PC-9 (cell line): ENCODE data around the gene CCNY.

Source experiments
- EZH2 ChIP-seq: fragments of 200-600 bp; sonication (generic); IDR thresholded peaks from 2 replicates; pipeline ENCODE4 v1.8.0; 2017; ENCODE audit warnings: antibody characterized with exemption, low read depth
- TF ChIP-seq, protein P1 (sequence below): fragments of 200-600 bp; sonication (generic); conservative IDR thresholded peaks from 2 replicates; pipeline ENCODE4 v1.6.1; 2017; ENCODE audit warnings: mixed run types, antibody characterized with exemption, mild to moderate bottlenecking, moderate library complexity

- TF ChIP-seq, protein P1, sequence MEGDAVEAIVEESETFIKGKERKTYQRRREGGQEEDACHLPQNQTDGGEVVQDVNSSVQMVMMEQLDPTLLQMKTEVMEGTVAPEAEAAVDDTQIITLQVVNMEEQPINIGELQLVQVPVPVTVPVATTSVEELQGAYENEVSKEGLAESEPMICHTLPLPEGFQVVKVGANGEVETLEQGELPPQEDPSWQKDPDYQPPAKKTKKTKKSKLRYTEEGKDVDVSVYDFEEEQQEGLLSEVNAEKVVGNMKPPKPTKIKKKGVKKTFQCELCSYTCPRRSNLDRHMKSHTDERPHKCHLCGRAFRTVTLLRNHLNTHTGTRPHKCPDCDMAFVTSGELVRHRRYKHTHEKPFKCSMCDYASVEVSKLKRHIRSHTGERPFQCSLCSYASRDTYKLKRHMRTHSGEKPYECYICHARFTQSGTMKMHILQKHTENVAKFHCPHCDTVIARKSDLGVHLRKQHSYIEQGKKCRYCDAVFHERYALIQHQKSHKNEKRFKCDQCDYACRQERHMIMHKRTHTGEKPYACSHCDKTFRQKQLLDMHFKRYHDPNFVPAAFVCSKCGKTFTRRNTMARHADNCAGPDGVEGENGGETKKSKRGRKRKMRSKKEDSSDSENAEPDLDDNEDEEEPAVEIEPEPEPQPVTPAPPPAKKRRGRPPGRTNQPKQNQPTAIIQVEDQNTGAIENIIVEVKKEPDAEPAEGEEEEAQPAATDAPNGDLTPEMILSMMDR = no peak
- no peak for TF ChIP-seq EZH2
Measured at GRCh38 chr10:35585903-35586535, 249.7 kb downstream of the CCNY start.
